HAP-1 (cell line): ENCODE results near the gene HOXA10.
A peak's percentile ranks its signal among the peaks of the same experiment; 100 is the strongest.

ENCODE experiments used
- DNase-seq, 2 experiments: peaks; one replicate each; pipeline ENCODE4 v3.0.0-alpha.2; 2016 to 2020; ENCODE audit warnings: low spot score in 2 of 2
- H3K27me3 ChIP-seq: fragments of 250-450 bp; sonication (Bioruptor Pico); 2 replicates; pipeline ENCODE4 v1.5.1; 2020; ENCODE audit warnings: low read depth, mild to moderate bottlenecking, moderate library complexity
- H3K36me3 ChIP-seq: fragments of 250-450 bp; sonication (Bioruptor Pico); replicated peaks from 2 replicates; pipeline ENCODE4 v1.5.1; 2020; ENCODE audit warnings: mild to moderate bottlenecking
- H3K4me1 ChIP-seq: fragments of 250-450 bp; sonication (Bioruptor Pico); 2 replicates; pipeline ENCODE4 v1.5.1; 2020; ENCODE audit warnings: mild to moderate bottlenecking
- H3K4me3 ChIP-seq: fragments of 250-450 bp; sonication (Bioruptor Pico); 2 replicates; pipeline ENCODE4 v1.5.1; 2020; ENCODE audit warnings: mild to moderate bottlenecking, moderate library complexity
- H3K9me3 ChIP-seq: fragments of 250-450 bp; sonication (Bioruptor Pico); 2 replicates; pipeline ENCODE4 v1.5.1; 2020; ENCODE audit warnings: mild to moderate bottlenecking, moderate library complexity
- in situ Hi-C: fragments of 300-500 bp; cut with MboI; formaldehyde crosslinking; loops from 3 replicates; pipeline ENCODE4 v1.14.3; 2020; ENCODE audit warnings: low sequenced_read_pairs, inconsistent platforms, mixed read lengths

The HOXA10 gene

DNA sequence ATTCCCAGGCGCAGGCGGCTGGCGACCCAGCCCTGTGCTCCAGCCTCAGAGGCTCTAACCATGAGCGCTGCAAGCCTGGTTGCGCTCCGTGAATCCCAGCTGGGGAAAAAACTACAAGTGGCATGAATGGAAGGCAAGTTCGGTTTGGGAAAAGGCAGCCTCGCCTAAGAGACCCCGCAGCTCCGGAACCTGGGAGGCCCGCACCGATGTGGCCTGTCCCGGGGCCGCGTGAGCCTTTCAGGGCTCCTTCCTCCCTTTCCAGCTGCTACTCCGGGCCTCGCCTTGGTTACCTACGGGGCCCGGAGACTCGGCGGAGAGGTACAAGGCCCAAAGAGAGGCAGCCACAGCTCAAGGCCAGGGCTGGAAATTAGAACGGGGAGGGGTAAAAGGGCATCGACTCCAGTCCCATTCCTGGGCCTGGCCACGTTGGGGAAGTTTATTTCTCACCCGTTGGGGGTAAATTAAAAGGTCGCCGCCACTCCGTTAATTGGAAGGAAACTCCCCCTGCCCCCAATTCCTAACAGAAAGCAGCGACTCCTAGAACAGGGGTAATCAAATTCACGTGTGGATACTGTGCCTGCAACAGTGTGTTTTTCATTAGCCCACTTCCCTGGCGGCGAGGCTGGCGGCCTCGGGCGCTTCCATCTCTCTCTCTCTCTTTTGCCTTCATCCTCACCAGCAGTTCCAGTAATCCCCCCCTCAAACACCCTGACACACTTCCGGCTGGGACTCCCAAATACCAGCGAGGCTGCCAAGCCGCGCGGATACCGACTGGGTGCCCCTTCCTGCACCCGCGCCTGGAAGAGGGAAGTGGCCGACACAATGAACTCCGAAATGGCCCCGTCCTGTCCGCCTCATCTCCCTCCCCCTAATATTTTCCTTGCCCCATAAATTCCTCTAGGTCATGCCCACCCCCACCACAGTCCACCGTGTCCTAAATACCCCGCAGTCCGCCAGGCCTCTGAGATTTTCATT is 7.3 kb downstream of the HOXA10 start:
- in situ Hi-C loops = loop anchor here (25.0 kb wide), 1 partner anchor 955 kb away; the partner anchor contains the start of genes CBX3 and HNRNPA2B1

DNA sequence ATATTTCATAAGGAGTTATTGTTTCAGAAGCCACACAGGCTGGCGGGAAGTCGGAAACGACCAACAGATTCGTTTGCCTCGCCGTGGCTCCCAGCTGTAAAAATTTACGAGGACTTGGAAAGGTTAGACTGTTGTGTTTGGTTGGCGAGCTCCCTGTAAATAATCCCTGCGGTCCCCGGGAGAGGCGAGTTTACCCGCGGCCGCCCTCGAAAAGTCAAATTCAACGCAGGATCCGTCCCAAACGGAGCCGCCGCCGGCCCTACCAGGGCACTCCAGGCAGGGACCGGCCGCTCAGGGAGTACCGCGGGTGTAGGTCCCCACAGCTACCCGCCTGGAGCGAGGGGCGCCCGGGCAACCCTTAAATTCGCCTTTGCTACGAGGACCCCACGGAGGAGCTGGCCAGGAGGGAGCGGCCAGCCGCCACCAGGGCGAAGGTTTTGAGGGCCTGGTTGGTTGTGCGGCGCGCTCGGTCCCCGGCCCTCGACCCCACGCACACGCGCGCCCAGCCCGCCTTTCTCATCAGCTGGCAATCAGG is 8.1 kb downstream of the HOXA10 start:
- Histone ChIP-seq H3K27me3 (no peaks in the 10 kb centered on the region), H3K4me1 (0 out of 2 replicates have a peak, but pooled peaks cover 3% of the 10 kb centered on the region), H3K9me3 (no peaks in the 10 kb centered on the region), H3K4me3 (peak overlapping the region; percentile 70), H3K36me3 (peaks cover 48% of the 10 kb centered on the region)
- peak; percentile 73 to 76 for DNase-seq
- in situ Hi-C loops = loop anchor here (25.0 kb wide), 1 partner anchor 954 kb away; the partner anchor contains the start of genes CBX3 and HNRNPA2B1

More for the DNA sequence above, 7.3 kb downstream of the HOXA10 start:
- DNase-seq = peak; percentile 73 to 76
- Histone ChIP-seq H3K9me3 (no peaks in the 10 kb centered on the region), H3K27me3 (no peaks in the 10 kb centered on the region), H3K4me1 (peaks cover 3% of the 10 kb centered on the region; the same call in 1 of the 2 replicates), H3K4me3 (peak overlapping the region; percentile 70), H3K36me3 (peaks cover 52% of the 10 kb centered on the region)

DNA sequence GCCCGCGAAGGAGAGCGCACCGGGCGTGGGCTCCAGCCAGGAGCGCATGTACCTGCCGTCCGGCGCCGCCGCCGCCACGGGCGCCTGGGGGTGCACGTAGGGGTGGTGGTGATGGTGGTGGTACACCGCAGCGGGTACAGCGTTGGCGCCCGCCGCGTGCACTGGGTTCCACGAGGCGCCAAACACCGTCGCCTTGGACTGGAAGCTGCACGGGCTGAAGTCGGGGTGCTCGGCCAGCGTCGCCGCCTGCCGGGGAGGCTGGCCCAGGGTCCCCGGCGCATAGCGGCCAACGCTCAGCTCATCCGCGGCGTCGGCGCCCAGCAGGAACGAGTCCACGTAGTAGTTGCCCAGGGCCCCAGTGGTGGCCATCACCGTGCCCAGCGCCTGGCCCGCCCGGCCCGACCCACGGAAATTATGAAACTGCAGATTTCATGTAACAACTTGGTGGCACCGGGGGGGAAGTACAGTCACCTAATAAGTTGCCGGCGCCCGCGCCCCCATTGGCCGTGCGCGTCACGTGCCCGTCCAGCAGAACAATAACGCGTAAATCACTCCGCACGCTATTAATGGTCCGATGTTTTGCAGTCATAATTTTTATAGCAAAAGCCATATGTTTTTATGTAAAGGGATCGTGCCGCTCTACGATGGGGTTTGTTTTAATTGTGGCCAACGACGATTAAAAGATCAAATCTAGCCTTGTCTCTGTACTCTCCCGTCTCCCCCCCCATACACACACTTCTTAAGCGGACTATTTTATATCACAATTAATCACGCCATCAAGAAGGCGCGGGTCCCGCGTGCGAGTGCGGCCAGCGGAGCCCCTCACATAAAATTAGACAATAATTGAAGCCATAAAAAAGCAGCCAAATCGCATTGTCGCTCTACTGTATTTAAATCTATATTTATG is 8.8 kb downstream of the HOXA10 start, which contains the start of gene HOXA9:
HOXA9 (minus strand) TSS at position 449 of the 907 bp plus-strand sequence; CDS start at position 369, 80 bp downstream.
- peak; percentile 91 to 94 for DNase-seq
- Histone ChIP-seq H3K27me3 (no peaks in the 10 kb centered on the region), H3K36me3 (peaks cover 48% of the 10 kb centered on the region), H3K4me3 (peak within 1 kb of the TSS; percentile 70), H3K4me1 (0 out of 2 replicates have a peak, but pooled peaks cover 3% of the 10 kb centered on the region), H3K9me3 (no peaks in the 10 kb centered on the region)
- in situ Hi-C loops = loop anchor here (25.0 kb wide), 1 partner anchor 953 kb away; the partner anchor contains the start of genes CBX3 and HNRNPA2B1

DNA sequence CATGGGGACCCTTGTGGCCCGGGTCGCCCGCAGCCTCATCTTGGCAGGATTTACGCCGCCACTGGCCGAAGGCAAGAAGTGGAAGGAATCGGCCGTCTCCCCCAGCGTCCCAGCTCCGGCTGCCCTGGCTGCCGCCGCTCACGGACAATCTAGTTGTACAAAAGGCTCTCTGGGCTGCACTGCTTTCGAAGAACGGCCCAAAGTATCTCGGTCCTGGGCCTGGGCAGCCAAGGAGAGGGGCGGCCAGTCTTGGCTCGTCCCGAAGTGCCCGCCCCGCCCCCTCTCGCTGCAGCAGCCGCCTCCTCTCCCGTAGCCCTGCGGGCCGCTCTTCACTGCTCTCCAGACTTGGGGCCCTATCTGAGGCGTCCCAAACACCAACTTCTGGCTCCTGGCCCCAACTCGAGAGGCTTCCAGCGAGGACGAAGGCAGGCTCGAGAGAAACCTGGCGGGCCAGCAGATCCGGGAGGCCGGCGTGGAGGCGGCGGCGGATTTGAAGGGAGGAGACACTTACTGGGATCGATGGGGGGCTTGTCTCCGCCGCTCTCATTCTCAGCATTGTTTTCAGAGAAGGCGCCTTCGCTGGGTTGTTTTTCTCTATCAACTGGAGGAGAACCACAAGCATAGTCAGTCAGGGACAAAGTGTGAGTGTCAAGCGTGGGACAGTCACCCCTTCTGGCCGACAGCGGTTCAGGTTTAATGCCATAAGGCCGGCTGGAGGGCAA is 9.6 kb downstream of the HOXA10 start:
- H3K9me3 ChIP-seq = no peaks in the 10 kb centered on the region
- H3K4me3 ChIP-seq = peak overlapping the region; percentile 70
- H3K27me3 ChIP-seq = no peaks in the 10 kb centered on the region
- in situ Hi-C loops = loop anchor here (25.0 kb wide), 1 partner anchor 952 kb away; the partner anchor contains the start of genes CBX3 and HNRNPA2B1
- H3K4me1 ChIP-seq = peaks cover 8% of the 10 kb centered on the region
- peak; percentile 26 to 71 for DNase-seq
- peaks cover 47% of the 10 kb centered on the region for H3K36me3 ChIP-seq

DNA sequence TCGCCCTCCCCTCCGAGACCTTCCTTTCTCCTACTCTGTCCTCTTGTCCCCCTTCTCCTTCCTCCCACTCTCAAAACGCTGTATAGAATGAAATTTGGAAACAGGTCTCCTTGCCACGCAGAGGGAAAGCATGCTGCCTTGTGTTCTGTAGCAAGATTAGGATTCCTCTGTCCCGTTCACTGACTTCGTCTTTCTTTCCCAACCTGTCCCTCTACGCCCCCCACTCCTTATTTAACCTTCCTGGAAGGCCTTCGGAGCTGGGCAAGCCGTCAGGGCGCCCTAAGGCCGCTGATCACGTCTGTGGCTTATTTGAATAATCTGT is 10.1 kb downstream of the HOXA10 start:
- Histone ChIP-seq H3K36me3 (peaks cover 42% of the 10 kb centered on the region), H3K4me3 (peak overlapping the region; percentile 70), H3K9me3 (no peaks in the 10 kb centered on the region), H3K4me1 (peaks cover 14% of the 10 kb centered on the region), H3K27me3 (no peaks in the 10 kb centered on the region)
- no peak for DNase-seq
- in situ Hi-C loops = loop anchor here (25.0 kb wide), 1 partner anchor 952 kb away; the partner anchor contains the start of genes CBX3 and HNRNPA2B1

DNA sequence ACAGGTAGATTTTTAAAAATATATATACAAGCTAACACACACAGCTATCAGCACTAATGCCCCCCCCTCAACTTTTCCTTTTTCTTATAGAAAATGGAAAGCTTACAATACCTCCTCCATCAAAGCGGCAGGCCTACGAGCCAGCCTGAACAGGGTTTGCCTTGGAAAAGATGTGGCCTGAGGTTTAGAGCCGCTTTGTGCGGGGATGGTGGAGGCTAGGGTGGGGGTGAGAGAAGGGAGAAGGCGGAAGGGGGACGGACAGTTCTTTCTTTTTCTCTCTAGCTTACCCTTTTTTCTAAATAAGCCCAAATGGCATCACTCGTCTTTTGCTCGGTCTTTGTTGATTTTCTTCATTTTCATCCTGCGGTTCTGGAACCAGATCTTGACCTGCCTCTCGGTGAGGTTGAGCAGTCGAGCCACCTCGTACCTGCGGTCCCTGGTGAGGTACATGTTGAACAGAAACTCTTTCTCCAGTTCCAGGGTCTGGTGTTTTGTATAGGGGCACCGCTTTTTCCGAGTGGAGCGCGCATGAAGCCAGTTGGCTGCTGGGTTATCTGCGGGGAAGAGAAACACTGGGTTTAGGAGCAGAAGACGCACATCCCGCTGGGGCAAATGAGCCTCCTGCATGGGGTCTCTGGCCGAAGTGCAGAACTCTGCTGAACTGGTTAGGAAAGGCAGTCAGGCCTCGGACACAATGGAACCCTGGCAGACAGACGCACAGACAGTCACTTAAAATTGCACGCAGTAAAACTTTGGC is 10.7 kb downstream of the HOXA10 start:
- Histone ChIP-seq H3K4me1 (peaks cover 19% of the 10 kb centered on the region), H3K27me3 (no peaks in the 10 kb centered on the region), H3K4me3 (peak overlapping the region; percentile 70), H3K9me3 (no peaks in the 10 kb centered on the region), H3K36me3 (peaks cover 37% of the 10 kb centered on the region)
- in situ Hi-C loops = loop anchor here (25.0 kb wide), 1 partner anchor 951 kb away; the partner anchor contains the start of genes CBX3 and HNRNPA2B1
- DNase-seq = peak in 1 of 2 experiments; percentile 53

DNA sequence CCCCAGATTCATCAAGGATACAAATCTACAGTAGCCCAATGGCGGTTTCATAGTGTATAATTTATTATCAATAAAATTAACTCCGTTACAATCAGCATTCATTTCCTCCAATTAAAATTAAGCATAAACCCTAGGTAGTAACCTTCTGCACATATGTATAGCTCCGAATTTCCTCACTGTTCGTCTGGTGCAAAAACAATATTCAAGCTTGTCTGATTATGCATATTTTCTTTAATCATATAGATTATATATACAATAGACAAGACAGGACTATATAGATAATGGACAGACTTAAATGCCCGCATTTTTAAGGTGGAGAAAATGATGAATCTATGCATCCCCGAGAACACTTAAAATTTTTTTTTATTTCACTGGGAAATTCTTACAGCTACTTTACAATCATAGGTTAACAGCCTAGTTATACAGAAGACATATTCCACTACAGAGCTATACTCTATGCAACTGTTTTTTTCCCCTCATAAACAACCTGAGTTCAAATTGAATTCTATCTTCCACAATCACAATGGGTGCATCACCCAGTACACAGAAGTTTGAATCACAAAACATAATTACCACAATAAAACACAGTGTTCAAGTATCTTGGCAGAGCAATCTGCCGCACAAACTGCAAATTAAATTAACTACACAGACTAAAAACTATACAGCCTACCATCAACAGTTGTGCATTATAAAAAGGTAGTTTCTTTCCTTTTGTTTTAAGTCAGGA is 11.4 kb downstream of the HOXA10 start:
- Histone ChIP-seq H3K36me3 (peaks cover 33% of the 10 kb centered on the region), H3K9me3 (no peaks in the 10 kb centered on the region), H3K27me3 (no peaks in the 10 kb centered on the region), H3K4me1 (peaks cover 25% of the 10 kb centered on the region), H3K4me3 (peak overlapping the region; percentile 70)
- DNase-seq = peak in 1 of 2 experiments; percentile 60
- in situ Hi-C loops = loop anchor here (25.0 kb wide), 1 partner anchor 950 kb away; the partner anchor contains the start of genes CBX3 and HNRNPA2B1

DNA sequence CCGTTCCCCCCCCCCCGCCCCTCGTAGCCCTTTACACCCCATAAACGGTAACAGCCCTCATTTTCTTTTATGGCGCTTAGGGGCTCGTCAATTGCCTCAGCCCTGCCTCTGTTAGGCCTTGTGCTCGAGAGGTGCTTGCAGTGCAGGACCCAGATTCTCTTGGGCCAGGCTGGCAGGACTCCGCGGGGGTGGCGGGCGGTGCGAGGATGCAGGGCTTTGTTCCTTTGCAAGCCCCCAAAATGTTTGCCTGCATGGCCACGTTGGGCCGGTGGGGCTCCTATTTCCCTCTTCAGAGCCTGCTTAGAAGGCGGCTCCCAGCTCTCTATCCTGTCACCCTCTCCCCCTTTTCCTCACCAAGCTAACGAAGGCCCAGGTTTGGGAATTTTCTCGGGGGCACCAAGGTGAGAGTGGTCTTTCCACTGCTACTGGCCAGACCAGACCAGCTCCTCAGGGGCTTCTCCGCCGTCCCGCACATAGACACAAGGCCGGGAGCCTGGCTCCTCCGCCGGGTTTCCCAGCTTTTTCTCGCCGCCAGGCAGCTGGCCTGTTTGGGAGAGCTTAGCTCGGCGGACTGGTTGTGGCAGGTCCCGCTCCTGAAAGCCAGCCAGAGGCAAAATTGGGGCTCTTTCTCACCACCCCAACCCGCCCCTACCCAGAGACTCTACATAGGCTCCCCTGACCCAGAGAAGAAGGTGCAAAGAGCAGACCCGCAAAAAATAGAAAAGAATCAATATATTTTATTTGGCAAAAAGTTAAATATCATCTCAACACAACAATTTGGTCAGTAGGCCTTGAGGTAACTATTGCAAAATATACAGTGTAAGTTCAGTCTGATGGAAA is 12.2 kb downstream of the HOXA10 start:
- H3K4me3 ChIP-seq = peak overlapping the region; percentile 70
- H3K9me3 ChIP-seq = no peaks in the 10 kb centered on the region
- H3K36me3 ChIP-seq = peaks cover 30% of the 10 kb centered on the region
- DNase-seq = peak; percentile 42 to 58
- no peaks in the 10 kb centered on the region for H3K27me3 ChIP-seq
- in situ Hi-C loops = loop anchor here (25.0 kb wide), 1 partner anchor 950 kb away; the partner anchor contains the start of genes CBX3 and HNRNPA2B1
- H3K4me1 ChIP-seq = peaks cover 30% of the 10 kb centered on the region

DNA sequence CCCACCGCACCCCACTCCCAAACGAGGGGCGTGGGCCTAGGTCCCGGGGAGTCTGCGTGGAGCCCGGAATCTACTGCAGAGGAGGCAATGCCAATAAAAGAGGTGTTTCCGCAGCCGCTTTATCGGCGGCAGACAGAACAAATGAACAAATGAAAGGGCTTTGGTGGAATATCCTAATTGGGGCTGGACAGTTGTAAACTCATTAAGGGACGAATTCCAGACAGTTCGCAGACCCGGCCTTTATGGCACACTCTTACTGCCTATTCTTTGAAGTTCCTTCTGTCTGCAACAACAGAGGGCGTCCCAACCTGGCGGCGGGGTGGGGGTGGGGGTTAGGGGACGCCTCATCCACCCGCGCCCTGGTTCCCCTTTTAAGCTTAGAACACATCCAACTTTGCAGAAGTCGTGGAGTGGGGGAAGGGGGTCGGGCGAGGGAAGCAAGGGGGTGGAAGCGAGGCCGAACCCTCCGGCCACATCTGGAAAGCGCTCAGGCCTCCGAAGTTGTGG is 12.9 kb downstream of the HOXA10 start:
- no peaks in the 10 kb centered on the region for H3K9me3 ChIP-seq
- peaks cover 30% of the 10 kb centered on the region for H3K36me3 ChIP-seq
- no peaks in the 10 kb centered on the region for H3K27me3 ChIP-seq
- peak; percentile 50 to 74 for DNase-seq
- in situ Hi-C loops = loop anchor here (25.0 kb wide), 1 partner anchor 949 kb away; the partner anchor contains the start of genes CBX3 and HNRNPA2B1
- peak overlapping the region; percentile 70 for H3K4me3 ChIP-seq
- peaks cover 30% of the 10 kb centered on the region for H3K4me1 ChIP-seq

DNA sequence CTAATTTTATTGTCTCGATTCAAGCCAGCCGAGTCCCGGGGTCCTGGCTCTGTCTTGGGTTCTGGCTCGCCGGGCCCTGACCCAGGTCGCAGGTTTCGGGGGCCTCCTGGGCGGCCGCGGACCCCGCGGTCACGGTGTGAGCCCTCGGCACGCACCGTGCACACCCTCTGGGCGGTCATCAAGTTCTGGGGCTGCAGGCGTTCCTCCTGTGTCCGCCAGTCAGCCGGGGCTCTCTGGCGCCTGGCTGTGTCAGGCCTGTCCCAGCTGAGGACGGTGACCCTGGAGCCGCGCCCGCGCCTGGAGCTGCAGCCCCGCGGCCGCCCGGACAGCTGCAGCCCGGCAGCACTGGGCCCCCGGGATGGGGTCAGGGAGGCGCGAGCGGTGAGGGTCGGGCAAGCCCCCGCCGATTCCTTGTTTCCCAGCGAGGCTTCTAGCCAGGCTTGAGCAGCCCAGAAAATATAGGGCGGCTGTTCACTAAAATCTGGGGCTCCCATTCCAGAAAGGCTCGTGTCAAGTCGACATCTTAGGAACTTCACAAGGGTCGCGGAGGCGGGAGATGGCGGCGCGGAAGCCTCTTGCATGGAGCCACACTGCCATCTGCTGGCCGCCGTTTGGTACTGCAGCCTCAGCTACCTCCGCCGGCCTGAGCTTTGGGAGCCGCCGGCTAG is 13.4 kb downstream of the HOXA10 start:
- H3K4me1 ChIP-seq = peaks cover 30% of the 10 kb centered on the region
- H3K4me3 ChIP-seq = peak overlapping the region; percentile 70
- in situ Hi-C loops = loop anchor here (25.0 kb wide), 1 partner anchor 948 kb away; the partner anchor contains the start of genes CBX3 and HNRNPA2B1
- no peaks in the 10 kb centered on the region for H3K27me3 ChIP-seq
- no peaks in the 10 kb centered on the region for H3K9me3 ChIP-seq
- H3K36me3 ChIP-seq = peaks cover 30% of the 10 kb centered on the region
- peak; percentile 84 to 94 for DNase-seq
